ENCODE results near the gene TARBP2. TPM values are rescaled to one million over a fixed set of nuclear protein-coding genes. Genes with fewer than 3 reads are reported as not detected.

Gene TARBP2, protein sequence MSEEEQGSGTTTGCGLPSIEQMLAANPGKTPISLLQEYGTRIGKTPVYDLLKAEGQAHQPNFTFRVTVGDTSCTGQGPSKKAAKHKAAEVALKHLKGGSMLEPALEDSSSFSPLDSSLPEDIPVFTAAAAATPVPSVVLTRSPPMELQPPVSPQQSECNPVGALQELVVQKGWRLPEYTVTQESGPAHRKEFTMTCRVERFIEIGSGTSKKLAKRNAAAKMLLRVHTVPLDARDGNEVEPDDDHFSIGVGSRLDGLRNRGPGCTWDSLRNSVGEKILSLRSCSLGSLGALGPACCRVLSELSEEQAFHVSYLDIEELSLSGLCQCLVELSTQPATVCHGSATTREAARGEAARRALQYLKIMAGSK
- 10 to 100 TPM; 56.8 to 79.3 TPM for total RNA-seq

DNA sequence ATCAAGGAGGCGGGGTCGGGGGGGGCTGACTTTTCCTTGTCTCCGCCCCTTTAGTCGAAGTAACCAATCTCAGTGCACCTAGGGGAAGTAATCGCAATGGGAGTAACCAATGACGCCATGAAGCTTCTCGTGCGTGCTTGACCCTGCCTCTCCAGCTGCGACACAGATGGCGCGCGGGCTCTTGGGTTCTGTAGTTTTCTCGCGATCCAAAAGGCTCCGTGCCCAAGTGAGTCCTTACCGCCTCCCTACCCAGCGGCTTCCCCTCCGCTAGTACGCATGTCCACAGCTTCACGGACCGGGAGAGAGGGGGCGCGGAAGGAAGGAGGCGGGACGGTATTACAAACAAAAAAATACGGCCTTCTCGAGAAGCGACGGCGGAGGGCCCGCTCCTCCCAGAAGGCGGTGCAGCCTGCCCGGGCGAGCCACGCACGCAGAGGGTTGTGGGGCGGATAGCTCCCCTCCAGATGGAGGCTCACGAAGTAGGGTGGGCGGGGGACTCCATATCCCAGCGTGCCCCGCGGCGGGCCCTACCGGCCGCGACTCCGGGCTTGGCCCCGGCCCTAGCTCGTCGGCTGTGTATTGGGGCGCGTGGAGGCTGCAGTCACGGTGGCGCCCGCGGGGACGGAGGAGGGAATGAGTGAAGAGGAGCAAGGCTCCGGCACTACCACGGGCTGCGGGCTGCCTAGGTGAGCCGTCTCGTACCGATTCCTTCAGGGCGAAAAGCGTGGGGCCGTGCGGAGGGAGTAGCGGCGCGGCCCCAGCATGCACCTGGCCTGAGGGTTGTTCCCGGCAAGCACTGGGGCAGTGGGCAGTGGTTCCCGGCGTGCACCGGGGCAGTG lies at the start of gene TARBP2:
TSS of gene TARBP2 (plus strand) at position 508 of the 839 bp plus-strand sequence. CDS start at position 634, 126 bp downstream.

DNA sequence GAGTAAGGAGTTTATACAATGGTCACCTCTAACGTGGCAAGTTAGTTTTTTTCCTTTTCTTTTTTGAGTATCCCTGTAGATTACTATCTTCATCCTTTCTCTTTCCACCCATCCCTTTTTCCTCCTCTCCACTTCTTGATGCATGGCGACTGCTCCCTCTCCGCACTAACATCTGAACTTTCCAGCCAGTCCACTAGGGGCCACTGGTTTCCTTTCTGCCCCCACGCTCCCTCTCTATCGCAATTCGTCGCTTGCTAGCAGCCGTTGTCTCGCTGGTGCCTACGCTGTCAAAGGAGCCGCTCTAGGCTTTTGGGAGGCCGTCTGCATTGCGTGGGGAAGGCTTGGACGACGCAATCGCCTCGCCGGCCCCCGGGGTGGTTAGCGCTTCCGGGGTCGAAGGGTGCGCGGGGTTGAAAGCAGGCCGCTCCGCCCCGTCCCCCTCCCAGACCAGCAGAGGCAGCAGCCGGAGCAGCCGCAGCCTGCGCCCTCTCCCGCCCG lies 49.4 kb upstream of the TARBP2 start, which contains the start of gene PCBP2:
TSS of gene PCBP2 (plus strand) at position 442 of the 498 bp plus-strand sequence. CDS start 2,699 bp downstream, outside the sequence.

DNA sequence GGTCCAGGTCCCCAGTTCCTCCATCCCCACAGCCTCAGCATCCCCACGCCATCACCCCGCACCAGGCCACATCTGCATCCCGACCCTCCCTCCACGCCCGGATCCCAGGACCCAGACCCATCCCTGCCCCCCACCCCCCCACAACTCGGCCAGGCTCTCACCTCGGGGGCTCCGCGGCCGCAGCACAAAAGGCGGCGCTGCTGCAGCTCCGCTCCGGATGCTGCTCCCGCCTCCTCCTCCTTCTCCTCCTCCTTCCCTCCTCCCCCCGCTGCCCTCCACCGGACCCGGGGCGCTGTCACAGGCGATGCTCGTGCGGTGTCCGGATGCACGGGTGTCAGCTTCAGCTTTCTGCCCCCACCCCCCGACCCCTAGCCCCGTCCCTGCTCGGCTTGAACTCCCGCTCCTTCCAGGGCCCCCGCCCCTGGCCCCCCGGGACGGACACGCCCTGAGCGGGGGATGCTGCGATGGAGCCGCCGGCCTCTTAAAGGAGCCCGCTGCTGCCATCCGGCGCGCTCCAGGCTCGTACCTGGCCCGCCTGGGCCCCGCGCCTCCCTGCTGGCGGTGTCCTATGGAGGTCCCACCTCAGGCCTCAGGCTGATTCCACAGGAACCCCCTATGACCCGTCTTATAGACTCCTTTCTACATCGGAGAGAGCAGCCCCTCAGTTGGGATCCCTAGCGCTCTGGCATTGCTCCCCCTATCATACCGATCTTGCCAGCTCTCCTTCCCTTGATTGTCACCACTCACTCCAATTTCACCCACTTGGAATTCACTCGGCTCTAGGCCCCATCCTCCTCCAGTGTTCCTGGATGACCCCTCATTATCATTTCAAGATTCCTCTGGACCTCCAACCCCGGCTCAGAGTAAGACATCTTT lies 1.6 kb upstream of the TARBP2 start, which contains the start of gene MAP3K12:
TSS of gene MAP3K12 (minus strand) at position 193 of the 876 bp plus-strand sequence. CDS start 12,067 bp downstream, outside the sequence.

DNA sequence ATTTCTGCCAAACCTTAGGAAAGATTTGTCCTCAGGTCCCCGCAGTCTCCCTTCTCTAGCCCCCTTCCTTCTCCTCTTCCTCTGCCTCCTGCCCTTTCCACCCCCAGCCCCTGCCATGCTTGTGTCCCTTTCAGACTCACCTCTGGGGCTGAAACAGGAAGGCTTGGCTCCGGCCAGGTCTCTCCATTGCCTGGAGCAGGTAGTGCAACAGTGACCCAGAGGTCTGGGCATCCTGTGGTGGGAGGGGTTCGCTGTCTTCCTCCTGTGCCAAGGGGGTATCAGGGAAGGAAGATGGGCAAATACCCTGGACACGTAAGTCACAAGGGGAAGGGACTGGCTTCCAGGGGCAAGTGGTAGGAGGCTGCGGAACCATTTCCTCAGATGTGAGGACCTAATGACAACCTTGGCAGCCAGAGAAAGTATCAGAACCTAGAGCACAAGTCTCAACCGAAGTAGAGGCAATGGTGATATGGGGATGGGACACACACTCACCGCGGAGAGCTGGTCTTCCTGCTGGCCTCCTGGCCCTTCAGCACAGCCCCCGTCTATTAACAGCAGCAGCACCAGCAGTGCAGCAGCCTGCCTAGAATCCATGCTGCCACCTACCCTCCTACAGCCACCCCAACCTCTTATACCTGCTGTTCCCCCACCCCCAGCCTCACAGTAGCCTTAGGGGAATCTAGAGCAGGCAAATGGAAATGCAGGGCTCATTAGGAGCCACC lies 6.0 kb downstream of the TARBP2 start, which contains the start of gene NPFF:
TSS of gene NPFF (minus strand) at position 604 of the 722 bp plus-strand sequence. CDS start at position 594, 10 bp downstream.

Small RNA genes lying within 50 kb of the gene (small RNA-seq; reads per million reads assigned to genes)
- 0 reads per million in 2 donors for gene AC023509.3

Other genes starting within 250 kb of the TARBP2 start
- 10 to 100 TPM; 10.3 to 21.6 TPM for gene ESPL1, start 233.0 kb upstream of the TARBP2 start, total RNA-seq
- 100 to 1,000 TPM; 174 to 245 TPM for gene PFDN5, start 205.7 kb upstream of the TARBP2 start, total RNA-seq
- 10 to 100 TPM; 36.5 to 48.6 TPM for gene MYG1, start 201.6 kb upstream of the TARBP2 start, total RNA-seq
- 10 to 100 TPM; 48.9 to 57.6 TPM for gene AAAS, start 179.7 kb upstream of the TARBP2 start, total RNA-seq
- not detected for gene SP7, start 164.9 kb upstream of the TARBP2 start, total RNA-seq
- gene SP1, start 121.1 kb upstream of the TARBP2 start, total RNA-seq: 10 to 100 TPM; 46.1 to 47.3 TPM
- not detected for gene AMHR2, start 77.4 kb upstream of the TARBP2 start, total RNA-seq
- 10 to 100 TPM; 65.7 to 88.9 TPM for gene PRR13, start 59.5 kb upstream of the TARBP2 start, total RNA-seq
- 100 to 1,000 TPM; 144 to 235 TPM for gene PCBP2, start 49.2 kb upstream of the TARBP2 start, total RNA-seq
- gene MAP3K12, start 1.8 kb upstream of the TARBP2 start, total RNA-seq: 10 to 100 TPM; 42.0 to 45.0 TPM
- gene NPFF, start 6.2 kb downstream of the TARBP2 start, total RNA-seq: not detected
- 10 to 100 TPM in 1 of 2 donors, 1 to 10 TPM in 1; 9.3 to 11.7 TPM for gene ATF7, start 125.1 kb downstream of the TARBP2 start, total RNA-seq
- 100 to 1,000 TPM; 107 to 132 TPM for gene ATP5MC2, start 174.8 kb downstream of the TARBP2 start, total RNA-seq
- 10 to 100 TPM; 29.3 to 49.6 TPM for gene CALCOCO1, start 226.2 kb downstream of the TARBP2 start, total RNA-seq